IPS DF 6.9 (cell line): ENCODE data around the gene KMT2E.

Experiments used
- DNase-seq: peaks from one replicate; pipeline ENCODE4 v3.0.0-alpha.2; 2013; ENCODE audit warnings: low read depth, low spot score
- H3K27ac ChIP-seq: one replicate; pipeline ENCODE4 v1.5.1; 2013; ENCODE audit warnings: low read length, control low read depth
- H3K27me3 ChIP-seq: 2 replicates; pipeline ENCODE4 v1.6.1; 2013; ENCODE audit warnings: mild to moderate bottlenecking, low read length; ENCODE audit not compliant: control insufficient read depth, insufficient read depth
- H3K36me3 ChIP-seq: 2 replicates; pipeline ENCODE4 v1.6.1; 2013; ENCODE audit warnings: low read length; ENCODE audit not compliant: control insufficient read depth, insufficient read depth
- H3K4me1 ChIP-seq: 2 replicates; pipeline ENCODE4 v1.6.1; 2013; ENCODE audit warnings: low read length; ENCODE audit not compliant: control insufficient read depth, insufficient read depth
- H3K4me3 ChIP-seq: 2 replicates; pipeline ENCODE4 v1.5.1; 2013; ENCODE audit warnings: mild to moderate bottlenecking, low read length
- H3K9me3 ChIP-seq: 2 replicates; pipeline ENCODE4 v1.6.1; 2013; ENCODE audit warnings: low read length, inconsistent platforms; ENCODE audit not compliant: control insufficient read depth, insufficient read depth
- WGBS: extraction: QIAGEN DNeasy Blood & Tissue Kit; methylation state at CpG from one replicate; pipeline ENCODE4 v1.1.7; 2013; ENCODE audit warnings: mixed read lengths, missing lambda C conversion rate; ENCODE audit not compliant: insufficient read length, insufficient coverage; 5-methylcytosine and 5-hydroxymethylcytosine counted together

Gene KMT2E

GRCh38 chr7:105127179-105127578 lies 113.2 kb downstream of the KMT2E start:
- no CpG with 5 or more reads among the region's 8 CpGs for WGBS
- no peak overlapping the region for H3K4me3 ChIP-seq
- no peaks in the 10 kb centered on the region for H3K9me3 ChIP-seq
- H3K27ac ChIP-seq, result no peak overlapping the region
- 0 out of 2 replicates have a peak, but pooled peaks cover 1% of the 10 kb centered on the region for H3K4me1 ChIP-seq
- H3K27me3 ChIP-seq, result no peaks in the 10 kb centered on the region
- peaks cover 3% of the 10 kb centered on the region for H3K36me3 ChIP-seq
- DNase-seq, result no peak

- Histone ChIP-seq H3K9me3 (no peaks in the 10 kb centered on the region), H3K4me3 (no peak overlapping the region), H3K27me3 (no peaks in the 10 kb centered on the region), H3K27ac (no peak overlapping the region), H3K4me1 (no peaks in the 10 kb centered on the region), H3K36me3 (peaks cover 3% of the 10 kb centered on the region)
- no peak for DNase-seq
- no CpG with 5 or more reads among the region's 5 CpGs for WGBS
Measured at GRCh38 chr7:105130048-105130447, 116.0 kb downstream of the KMT2E start.

- DNase-seq, result no peak
- Histone ChIP-seq H3K9me3 (no peaks in the 10 kb centered on the region), H3K27ac (no peak overlapping the region), H3K27me3 (no peaks in the 10 kb centered on the region), H3K4me1 (no peaks in the 10 kb centered on the region), H3K4me3 (no peak overlapping the region), H3K36me3 (peaks cover 3% of the 10 kb centered on the region)
- WGBS, result no CpG with 5 or more reads among the region's 2 CpGs
Measured at GRCh38 chr7:105130580-105130979, 116.6 kb downstream of the KMT2E start.

- Histone ChIP-seq H3K4me1 (no peaks in the 10 kb centered on the region), H3K4me3 (no peak overlapping the region), H3K9me3 (no peaks in the 10 kb centered on the region), H3K27me3 (no peaks in the 10 kb centered on the region), H3K27ac (no peak overlapping the region), H3K36me3 (no peaks in the 10 kb centered on the region)
- no CpG with 5 or more reads among the region's 12 CpGs for WGBS
- no peak for DNase-seq
Measured at GRCh38 chr7:105131033-105131656, 117.1 kb downstream of the KMT2E start.

DNA sequence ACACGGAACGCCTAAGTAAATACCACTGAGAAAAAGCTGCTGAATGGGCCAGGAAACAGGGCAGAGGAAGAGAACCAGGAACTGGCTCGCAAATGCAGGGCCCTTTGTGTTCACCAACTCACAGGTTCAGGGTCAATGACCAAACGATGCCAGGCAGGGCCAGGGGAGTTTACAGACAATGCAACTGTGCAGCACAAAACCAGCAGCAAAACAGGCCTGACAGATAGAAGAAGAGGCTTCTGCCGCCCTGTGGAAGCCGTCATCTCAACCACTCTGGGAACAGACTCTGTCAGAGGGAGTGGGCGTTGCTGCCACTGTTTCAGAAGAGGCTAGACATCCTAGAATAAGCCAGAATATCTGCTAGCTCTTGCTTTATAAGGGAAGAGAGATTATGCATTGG lies 117.9 kb downstream of the KMT2E start:
- H3K4me3 ChIP-seq, result no peak overlapping the region
- no peaks in the 10 kb centered on the region for H3K36me3 ChIP-seq
- H3K4me1 ChIP-seq, result no peaks in the 10 kb centered on the region
- no peaks in the 10 kb centered on the region for H3K27me3 ChIP-seq
- no CpG with 5 or more reads among the region's 7 CpGs for WGBS
- DNase-seq, result no peak
- no peaks in the 10 kb centered on the region for H3K9me3 ChIP-seq
- no peak overlapping the region for H3K27ac ChIP-seq

- Histone ChIP-seq H3K9me3 (no peaks in the 10 kb centered on the region), H3K27ac (no peak overlapping the region), H3K4me3 (no peak overlapping the region), H3K27me3 (no peaks in the 10 kb centered on the region), H3K4me1 (no peaks in the 10 kb centered on the region), H3K36me3 (no peaks in the 10 kb centered on the region)
- DNase-seq, result no peak
- no CpG with 5 or more reads among the region's 5 CpGs for WGBS
Measured at GRCh38 chr7:105132335-105132734, 118.3 kb downstream of the KMT2E start.

DNA sequence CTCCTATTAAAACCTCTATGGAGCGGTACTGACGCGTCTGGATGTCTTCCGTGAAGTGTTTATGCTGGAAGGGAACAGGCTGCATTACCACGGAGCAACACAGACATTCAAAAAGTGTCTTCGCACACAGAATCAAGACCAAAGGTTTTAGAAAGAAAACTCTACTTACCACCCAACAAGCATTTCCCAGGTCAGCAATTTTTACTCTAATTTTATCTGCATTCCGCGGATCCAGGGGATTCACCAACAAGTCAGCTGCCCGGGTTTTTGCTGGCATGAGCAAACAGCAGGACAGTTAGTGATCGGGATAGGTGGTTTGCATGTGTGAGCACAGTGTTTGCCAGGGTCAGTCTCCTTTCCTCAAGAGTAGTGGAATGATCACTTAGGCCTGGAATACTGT lies 118.8 kb downstream of the KMT2E start:
- no peaks in the 10 kb centered on the region for H3K9me3 ChIP-seq
- H3K4me1 ChIP-seq, result no peaks in the 10 kb centered on the region
- H3K27ac ChIP-seq, result no peak overlapping the region

GRCh38 chr7:105133358-105133757 lies 119.4 kb downstream of the KMT2E start:
- H3K27me3 ChIP-seq, result no peaks in the 10 kb centered on the region
- no peaks in the 10 kb centered on the region for H3K9me3 ChIP-seq
- no CpG with 5 or more reads among the region's 7 CpGs for WGBS
- no peak for DNase-seq
- no peaks in the 10 kb centered on the region for H3K4me1 ChIP-seq
- H3K27ac ChIP-seq, result no peak overlapping the region
- no peak overlapping the region for H3K4me3 ChIP-seq
- H3K36me3 ChIP-seq, result no peaks in the 10 kb centered on the region

More for the DNA sequence above, 118.8 kb downstream of the KMT2E start:
- WGBS, result no CpG with 5 or more reads among the region's 10 CpGs
- Histone ChIP-seq H3K4me3 (no peak overlapping the region), H3K27me3 (no peaks in the 10 kb centered on the region), H3K36me3 (no peaks in the 10 kb centered on the region)
- DNase-seq, result no peak

- no peak for DNase-seq
- Histone ChIP-seq H3K4me1 (no peaks in the 10 kb centered on the region), H3K4me3 (no peak overlapping the region), H3K9me3 (no peaks in the 10 kb centered on the region), H3K36me3 (no peaks in the 10 kb centered on the region), H3K27me3 (no peaks in the 10 kb centered on the region), H3K27ac (no peak overlapping the region)
- no CpG with 5 or more reads among the region's 9 CpGs for WGBS
Measured at GRCh38 chr7:105133986-105134655, 120.1 kb downstream of the KMT2E start.

DNA sequence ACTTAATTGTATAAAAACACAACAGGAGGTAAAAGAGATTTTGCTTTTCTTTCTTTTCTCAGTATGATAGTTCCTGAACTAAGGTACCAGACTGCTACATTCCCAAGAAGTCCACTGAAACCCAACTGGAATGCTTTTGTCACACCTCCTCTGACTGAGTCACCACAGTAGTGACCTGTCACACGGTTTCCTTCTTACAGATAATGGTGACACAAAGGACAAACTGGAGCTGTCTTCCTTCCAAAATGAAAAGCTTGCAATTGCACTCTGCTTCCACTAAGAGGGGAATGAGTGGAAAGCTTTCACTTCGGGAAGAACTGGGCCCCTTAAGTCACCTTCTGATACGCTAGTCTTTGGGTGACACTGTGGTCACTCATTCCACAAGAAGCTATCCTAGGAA lies 122.2 kb downstream of the KMT2E start:
- no peaks in the 10 kb centered on the region for H3K4me1 ChIP-seq
- DNase-seq, result no peak
- no peaks in the 10 kb centered on the region for H3K9me3 ChIP-seq
- H3K4me3 ChIP-seq, result no peak overlapping the region
- H3K36me3 ChIP-seq, result no peaks in the 10 kb centered on the region
- H3K27me3 ChIP-seq, result no peaks in the 10 kb centered on the region
- no CpG with 5 or more reads among the region's 3 CpGs for WGBS
- no peak overlapping the region for H3K27ac ChIP-seq

GRCh38 chr7:105137898-105138297 lies 123.9 kb downstream of the KMT2E start:
- no peaks in the 10 kb centered on the region for H3K36me3 ChIP-seq

More at GRCh38 chr7:105137898-105138297, 123.9 kb downstream of the KMT2E start:
- Histone ChIP-seq H3K4me3 (no peak overlapping the region), H3K27ac (no peak overlapping the region), H3K4me1 (no peaks in the 10 kb centered on the region), H3K27me3 (no peaks in the 10 kb centered on the region), H3K9me3 (no peaks in the 10 kb centered on the region)
- DNase-seq, result no peak
- 100% methylated on average over 1 of the region's 4 CpGs for WGBS
